HepG2 (cell line): ENCODE data around the gene COQ6.

Source experiments
- CBX2 ChIP-seq, 2 experiments: fragments of 200-600 bp in 1 of 2; sonication (generic); formaldehyde crosslinking in 1 of 2; IDR thresholded peaks; 2 replicates each; pipeline versions ENCODE4 v1.7.0 to v1.8.1; 2018 to 2022; ENCODE audit warnings: low read depth in 2 of 2, low read length in 1 of 2, mild to moderate bottlenecking in 1 of 2, missing genetic modification reagents in 1 of 2
- CEBPB ChIP-seq: IDR thresholded peaks from 2 replicates; pipeline ENCODE4 v1.6.1; 2011; ENCODE audit warnings: low read depth, low read length, improper control_type of control experiment, borderline replicate concordance
- EZH2 ChIP-seq: conservative IDR thresholded peaks from 2 replicates; pipeline ENCODE4 v1.6.1; 2012; ENCODE audit warnings: mild to moderate bottlenecking, low read depth, low read length, moderate library complexity
- KDM1A ChIP-seq: IDR thresholded peaks from 2 replicates; pipeline ENCODE4 v1.6.1; 2016; ENCODE audit warnings: missing compliant biosample characterization
- SMARCE1 ChIP-seq: fragments of 450-650 bp; IDR thresholded peaks from 2 replicates; pipeline ENCODE4 v1.6.1; 2017; ENCODE audit warnings: borderline replicate concordance
- SNAPC4 ChIP-seq: sonication (generic); formaldehyde crosslinking; IDR thresholded peaks from 2 replicates; pipeline ENCODE4 v1.4.0; 2020; ENCODE audit warnings: mild to moderate bottlenecking, missing genetic modification reagents
- ZNF790 ChIP-seq: sonication (generic); formaldehyde crosslinking; IDR thresholded peaks from 2 replicates; pipeline ENCODE4 v1.8.0; 2022; ENCODE audit warnings: missing genetic modification reagents, mild to moderate bottlenecking, borderline replicate concordance

GRCh38 chr14:73965216-73965615, 15.1 kb downstream of the COQ6 start:
- TF ChIP-seq SMARCE1 (no peak), SNAPC4 (CRISPR knock-in tag) (no peak), CBX2 (IDR thresholded peaks at IDR 0.05; ENCODE audit: low read depth, low read length) (no peak), CBX2 (CRISPR knock-in tag; IDR thresholded peaks at IDR 0.05; ENCODE audit: low read depth) (no peak), EZH2 (no peak), CEBPB (no peak), ZNF790 (CRISPR knock-in tag) (no peak), KDM1A (no peak)
